ENCODE data around the gene NUSAP1. TPM values are rescaled to one million over a fixed set of nuclear protein-coding genes. Genes with fewer than 3 reads are reported as not detected.
"Not testable (repeated sequence)": the region's sequence is repeated elsewhere in the genome, so short reads cannot be mapped to it uniquely, and the experiment has no call there.

Gene NUSAP1
- total and polyA plus RNA-seq, 4 donors: 4.6 to 149 (median 8.3) TPM

DNA sequence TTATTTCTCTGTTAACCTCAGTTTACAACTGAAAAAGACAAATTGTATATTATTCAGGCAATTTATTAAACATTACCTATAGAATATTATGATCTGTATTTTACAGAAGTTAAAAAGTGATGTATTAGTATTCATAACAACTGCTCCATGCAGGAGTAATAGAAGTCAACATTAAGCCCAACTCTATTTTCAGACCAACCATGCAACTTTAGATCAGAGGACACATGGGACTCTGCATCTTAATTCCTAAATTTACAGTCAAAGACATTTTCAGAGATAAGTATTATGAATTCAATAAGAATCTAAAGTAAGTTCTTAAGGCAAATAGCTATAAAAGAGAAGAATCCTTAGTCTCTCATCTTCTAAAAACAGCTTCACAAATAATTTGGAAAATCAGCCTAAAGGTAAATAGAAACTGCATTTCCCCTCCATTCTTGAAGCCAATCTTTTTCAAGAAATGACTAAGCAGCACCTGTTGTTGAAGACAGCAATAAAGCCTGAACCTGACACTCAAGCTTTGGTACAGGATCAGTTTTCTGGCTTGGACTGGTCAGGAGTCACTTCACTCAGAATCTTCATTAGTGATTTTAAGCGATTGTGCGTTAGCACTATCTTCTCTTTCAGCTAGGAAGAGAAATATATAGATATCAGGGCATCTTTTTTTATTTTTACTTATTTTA lies 23.3 kb upstream of the NUSAP1 start:
- no peak overlapping the region for H3K9ac ChIP-seq (ENCODE audit: low read depth in 1 of 2, low read length in 2 of 2)
- no peak for TF ChIP-seq FOXA1 (IDR thresholded peaks at IDR 0.05)
- TF ChIP-seq GABPA (IDR thresholded peaks at IDR 0.05 in 1 of 2, conservative IDR thresholded peaks at IDR 0.05 in 1 of 2): no peak
- TF ChIP-seq, protein P1, sequence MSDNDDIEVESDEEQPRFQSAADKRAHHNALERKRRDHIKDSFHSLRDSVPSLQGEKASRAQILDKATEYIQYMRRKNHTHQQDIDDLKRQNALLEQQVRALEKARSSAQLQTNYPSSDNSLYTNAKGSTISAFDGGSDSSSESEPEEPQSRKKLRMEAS (IDR thresholded peaks at IDR 0.05): no peak
- TF ChIP-seq, protein P2, sequence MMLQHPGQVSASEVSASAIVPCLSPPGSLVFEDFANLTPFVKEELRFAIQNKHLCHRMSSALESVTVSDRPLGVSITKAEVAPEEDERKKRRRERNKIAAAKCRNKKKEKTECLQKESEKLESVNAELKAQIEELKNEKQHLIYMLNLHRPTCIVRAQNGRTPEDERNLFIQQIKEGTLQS (IDR thresholded peaks at IDR 0.05): no peak
- no peak for TF ChIP-seq YY1 (IDR thresholded peaks at IDR 0.05)
- TF ChIP-seq, protein P3, sequence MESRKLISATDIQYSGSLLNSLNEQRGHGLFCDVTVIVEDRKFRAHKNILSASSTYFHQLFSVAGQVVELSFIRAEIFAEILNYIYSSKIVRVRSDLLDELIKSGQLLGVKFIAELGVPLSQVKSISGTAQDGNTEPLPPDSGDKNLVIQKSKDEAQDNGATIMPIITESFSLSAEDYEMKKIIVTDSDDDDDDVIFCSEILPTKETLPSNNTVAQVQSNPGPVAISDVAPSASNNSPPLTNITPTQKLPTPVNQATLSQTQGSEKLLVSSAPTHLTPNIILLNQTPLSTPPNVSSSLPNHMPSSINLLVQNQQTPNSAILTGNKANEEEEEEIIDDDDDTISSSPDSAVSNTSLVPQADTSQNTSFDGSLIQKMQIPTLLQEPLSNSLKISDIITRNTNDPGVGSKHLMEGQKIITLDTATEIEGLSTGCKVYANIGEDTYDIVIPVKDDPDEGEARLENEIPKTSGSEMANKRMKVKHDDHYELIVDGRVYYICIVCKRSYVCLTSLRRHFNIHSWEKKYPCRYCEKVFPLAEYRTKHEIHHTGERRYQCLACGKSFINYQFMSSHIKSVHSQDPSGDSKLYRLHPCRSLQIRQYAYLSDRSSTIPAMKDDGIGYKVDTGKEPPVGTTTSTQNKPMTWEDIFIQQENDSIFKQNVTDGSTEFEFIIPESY (IDR thresholded peaks at IDR 0.05): no peak
- no peak for TF ChIP-seq TAF1 (conservative IDR thresholded peaks at IDR 0.05)
- DNase-seq (ENCODE audit: low spot score): no peak
- no peak overlapping the region for H3K4me3 ChIP-seq (ENCODE audit: low read depth in 1 of 3, low read length in 3 of 3)
- 97% methylated on average over 2 of the region's 2 CpGs for WGBS
- H3K9me3 ChIP-seq (ENCODE audit: control insufficient read depth in 4 of 4, low read length in 3 of 4): no peaks in the 10 kb centered on the region
- peaks cover 0 to 8% (median 3%) of the 10 kb centered on the region in 4 donors for H3K36me3 ChIP-seq (ENCODE audit: control insufficient read depth in 4 of 4, insufficient read depth in 3 of 4, low read depth in 1 of 4, low read length in 3 of 4)
- H3K27ac ChIP-seq (ENCODE audit: low read depth in 1 of 2, low read length in 2 of 2): no peak overlapping the region
- H3K27me3 ChIP-seq (ENCODE audit: control insufficient read depth in 4 of 4, insufficient read depth in 4 of 4, low read length in 3 of 4): no peaks in the 10 kb centered on the region
- no peaks in the 10 kb centered on the region for H3K4me1 ChIP-seq (ENCODE audit: control insufficient read depth in 4 of 4, insufficient read depth in 4 of 4, low read length in 3 of 4)

DNA sequence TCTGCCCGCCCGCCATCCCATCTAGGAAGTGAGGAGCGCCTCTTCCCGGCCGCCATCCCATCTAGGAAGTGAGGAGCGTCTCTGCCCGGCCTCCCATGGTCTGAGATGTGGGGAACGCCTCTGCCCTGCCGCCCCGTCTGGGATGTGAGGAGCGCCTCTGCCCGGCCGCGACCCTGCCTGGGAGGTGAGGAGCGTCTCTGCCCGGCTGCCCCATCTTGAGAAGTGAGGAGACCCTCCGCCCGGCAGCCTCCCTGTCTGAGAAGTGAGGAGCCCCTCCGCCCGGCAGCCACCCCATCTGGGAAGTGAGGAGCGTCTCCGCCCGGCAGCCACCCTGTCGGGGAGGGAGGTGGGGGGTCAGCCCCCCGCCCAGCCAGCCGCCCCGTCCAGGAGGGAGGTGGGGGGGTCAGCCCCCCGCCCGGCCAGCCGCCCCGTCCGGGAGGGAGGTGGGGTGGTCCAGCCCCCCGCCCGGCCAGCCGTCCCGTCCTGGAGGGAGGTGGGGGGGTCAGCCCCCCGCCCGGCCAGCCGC lies 11.8 kb upstream of the NUSAP1 start:
- H3K4me3 ChIP-seq (ENCODE audit: low read depth in 1 of 3, low read length in 3 of 3); DNase-seq (ENCODE audit: low spot score); H3K27me3 ChIP-seq (ENCODE audit: control insufficient read depth in 4 of 4, insufficient read depth in 4 of 4, low read length in 3 of 4); H3K9ac ChIP-seq (ENCODE audit: low read depth in 1 of 2, low read length in 2 of 2); H3K27ac ChIP-seq (ENCODE audit: low read depth in 1 of 2, low read length in 2 of 2); H3K36me3 ChIP-seq (ENCODE audit: control insufficient read depth in 4 of 4, insufficient read depth in 3 of 4, low read depth in 1 of 4, low read length in 3 of 4); H3K4me1 ChIP-seq (ENCODE audit: control insufficient read depth in 4 of 4, insufficient read depth in 4 of 4, low read length in 3 of 4); H3K9me3 ChIP-seq (ENCODE audit: control insufficient read depth in 4 of 4, low read length in 3 of 4): not testable (repeated sequence)
- 99% methylated on average over 39 of the region's 39 CpGs for WGBS

DNA sequence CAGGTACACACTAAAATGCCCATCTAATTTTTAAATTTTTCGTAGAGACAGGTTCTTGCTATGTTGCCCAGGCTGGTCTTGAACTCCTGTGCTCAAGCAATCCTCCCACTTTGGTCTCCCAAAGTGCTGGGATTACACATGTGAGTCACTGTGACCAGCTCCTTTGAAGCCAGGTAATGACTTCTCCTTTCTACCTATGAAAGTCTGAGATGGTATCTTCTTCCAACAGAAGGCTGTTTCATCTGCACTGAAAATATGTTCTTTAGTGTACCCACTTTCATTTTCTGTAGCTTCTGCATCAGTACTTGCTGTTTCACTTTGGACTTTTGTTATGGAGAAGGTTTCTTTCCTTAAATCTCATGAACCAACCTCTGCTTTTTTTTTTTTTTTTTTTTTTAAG lies 9.1 kb upstream of the NUSAP1 start:
- H3K27me3 ChIP-seq (ENCODE audit: control insufficient read depth in 4 of 4, insufficient read depth in 4 of 4, low read length in 3 of 4): no peaks in the 10 kb centered on the region
- no peak for DNase-seq (ENCODE audit: low spot score)
- no peak overlapping the region for H3K9ac ChIP-seq (ENCODE audit: low read depth in 1 of 2, low read length in 2 of 2)
- TF ChIP-seq TAF1 (conservative IDR thresholded peaks at IDR 0.05): no peak
- no peak for TF ChIP-seq FOXA2 (IDR thresholded peaks at IDR 0.05)
- TF ChIP-seq, protein P2 (IDR thresholded peaks at IDR 0.05): no peak
- TF ChIP-seq, protein P1 (IDR thresholded peaks at IDR 0.05): no peak
- TF ChIP-seq GABPA (IDR thresholded peaks at IDR 0.05 in 1 of 2, conservative IDR thresholded peaks at IDR 0.05 in 1 of 2): no peak
- no peak for TF ChIP-seq NR2F2 (IDR thresholded peaks at IDR 0.05)
- TF ChIP-seq YY1 (IDR thresholded peaks at IDR 0.05): no peak
- no peak for TF ChIP-seq HNF4G (IDR thresholded peaks at IDR 0.05)
- TF ChIP-seq SP1 (IDR thresholded peaks at IDR 0.05): no peak
- TF ChIP-seq, protein P3 (IDR thresholded peaks at IDR 0.05): no peak
- no peak for TF ChIP-seq EGR1 (IDR thresholded peaks at IDR 0.05; ENCODE audit: low read depth in 2 of 2)
- no peak for TF ChIP-seq RAD21 (IDR thresholded peaks at IDR 0.05)
- TF ChIP-seq HNF4A (conservative IDR thresholded peaks at IDR 0.05): no peak
- no peak overlapping the region for H3K27ac ChIP-seq (ENCODE audit: low read depth in 1 of 2, low read length in 2 of 2)
- no peaks in the 10 kb centered on the region for H3K4me1 ChIP-seq (ENCODE audit: control insufficient read depth in 4 of 4, insufficient read depth in 4 of 4, low read length in 3 of 4)
- H3K4me3 ChIP-seq (ENCODE audit: low read depth in 1 of 3, low read length in 3 of 3): no peak overlapping the region
- 90% methylated on average over 1 of the region's 1 CpG for WGBS
- H3K9me3 ChIP-seq (ENCODE audit: control insufficient read depth in 4 of 4, low read length in 3 of 4): no peaks in the 10 kb centered on the region
- H3K36me3 ChIP-seq (ENCODE audit: control insufficient read depth in 4 of 4, insufficient read depth in 3 of 4, low read depth in 1 of 4, low read length in 3 of 4): no peaks in the 10 kb centered on the region

Data from liver (tissue), 9 donors.